Neuronal stem cell (in vitro differentiated cells): Measurements from ENCODE around the gene GCDH.

Experiments used
- DNase-seq: peaks from one replicate; pipeline ENCODE4 v3.0.0-alpha.2; 2013; ENCODE audit warnings: low spot score
- H2AFZ ChIP-seq: one replicate; pipeline ENCODE4 v1.6.1; 2013; ENCODE audit warnings: mild to moderate bottlenecking, low read length, inconsistent platforms
- H2AK5ac ChIP-seq: 2 replicates; pipeline ENCODE4 v1.6.1; 2013; ENCODE audit warnings: low read depth, mild to moderate bottlenecking, inconsistent platforms, low read length, moderate library complexity, mixed read lengths
- H2BK120ac ChIP-seq: 2 replicates; pipeline ENCODE4 v1.6.1; 2013; ENCODE audit warnings: low read depth, mild to moderate bottlenecking, inconsistent platforms, low read length, moderate library complexity, mixed read lengths
- H2BK12ac ChIP-seq: one replicate; pipeline ENCODE4 v1.6.1; 2013; ENCODE audit warnings: low read length, inconsistent platforms
- H2BK15ac ChIP-seq: 2 replicates; pipeline ENCODE4 v1.6.1; 2013; ENCODE audit warnings: mild to moderate bottlenecking, low read length, inconsistent platforms, mixed read lengths
- H2BK5ac ChIP-seq: one replicate; pipeline ENCODE4 v1.6.1; 2013; ENCODE audit warnings: inconsistent platforms, mild to moderate bottlenecking, low read length, moderate library complexity
- H3K14ac ChIP-seq: one replicate; pipeline ENCODE4 v1.6.1; 2013; ENCODE audit warnings: low read length, inconsistent platforms
- H3K18ac ChIP-seq: 2 replicates; pipeline ENCODE4 v1.6.1; 2013; ENCODE audit warnings: low read length, inconsistent platforms
- H3K23ac ChIP-seq: 2 replicates; pipeline ENCODE4 v1.6.1; 2013; ENCODE audit warnings: low read depth, mild to moderate bottlenecking, mixed read lengths, low read length, inconsistent platforms; ENCODE audit not compliant: poor library complexity
- H3K27ac ChIP-seq: replicated peaks from 3 replicates; pipeline ENCODE4 v1.5.1; 2013; ENCODE audit warnings: low read length, inconsistent platforms
- H3K27me3 ChIP-seq, 3 experiments: 2 replicates each; pipeline ENCODE4 v1.6.1; 2013; ENCODE audit warnings: low read length in 3 of 3, mild to moderate bottlenecking in 2 of 3, inconsistent platforms in 1 of 3, low read depth in 1 of 3, mixed read lengths in 1 of 3, moderate library complexity in 1 of 3; ENCODE audit not compliant: control insufficient read depth in 3 of 3, insufficient read depth in 3 of 3
- H3K36me3 ChIP-seq, 2 donors: replicated peaks in 1 of 2; 2 replicates each; pipeline ENCODE4 v1.6.1; 2013; ENCODE audit warnings: low read length in 2 of 2; ENCODE audit not compliant: control insufficient read depth in 2 of 2, insufficient read depth in 2 of 2
- H3K4ac ChIP-seq: 2 replicates; pipeline ENCODE4 v1.6.1; 2013; ENCODE audit warnings: inconsistent platforms, mild to moderate bottlenecking, low read length, moderate library complexity
- H3K4me1 ChIP-seq, 2 donors: 1 replicate in 1 of 2; 2 replicates in 1 of 2; pipeline ENCODE4 v1.6.1; 2013; ENCODE audit warnings: low read length in 2 of 2, low read depth in 1 of 2; ENCODE audit not compliant: control insufficient read depth in 2 of 2, insufficient read depth in 1 of 2
- H3K4me2 ChIP-seq: one replicate; pipeline ENCODE4 v1.6.1; 2013; ENCODE audit warnings: mild to moderate bottlenecking, low read length, inconsistent platforms; ENCODE audit not compliant: insufficient read depth, poor library complexity, severe bottlenecking
- H3K4me3 ChIP-seq, 2 donors: 2 replicates each; pipeline ENCODE4 v1.5.1; 2013; ENCODE audit warnings: low read length in 2 of 2, mild to moderate bottlenecking in 2 of 2, inconsistent platforms in 1 of 2, moderate library complexity in 1 of 2
- H3K79me1 ChIP-seq: one replicate; pipeline ENCODE4 v1.6.1; 2013; ENCODE audit warnings: low read depth, mild to moderate bottlenecking, inconsistent platforms, low read length, moderate library complexity
- H3K9ac ChIP-seq: one replicate; pipeline ENCODE4 v1.6.1; 2013; ENCODE audit warnings: mild to moderate bottlenecking, low read depth, low read length, inconsistent platforms; ENCODE audit not compliant: poor library complexity
- H3K9me3 ChIP-seq, 2 donors: replicated peaks in 1 of 2; 2 replicates each; pipeline versions ENCODE3 to v1.6.1; 2013; ENCODE audit warnings: low read length in 2 of 2, mild to moderate bottlenecking in 2 of 2, inconsistent platforms in 1 of 2, low read depth in 1 of 2, mixed read lengths in 1 of 2, moderate library complexity in 1 of 2; ENCODE audit not compliant: control insufficient read depth in 2 of 2, insufficient read depth in 1 of 2
- H4K8ac ChIP-seq: one replicate; pipeline ENCODE4 v1.6.1; 2013; ENCODE audit warnings: low read depth, mild to moderate bottlenecking, inconsistent platforms, low read length, moderate library complexity
- H4K91ac ChIP-seq: one replicate; pipeline ENCODE4 v1.6.1; 2013; ENCODE audit warnings: low read length, low read depth, mild to moderate bottlenecking, inconsistent platforms; ENCODE audit not compliant: poor library complexity
- WGBS, 2 donors: extraction: QIAGEN DNeasy Blood & Tissue Kit; methylation state at CpG; one replicate each; pipeline ENCODE4 v1.1.7; 2013; ENCODE audit warnings: missing lambda C conversion rate in 2 of 2, mixed read lengths in 1 of 2; ENCODE audit not compliant: insufficient read length in 2 of 2, insufficient replicate concordance in 1 of 2; ENCODE audit errors: extremely low coverage in 2 of 2; 5-methylcytosine and 5-hydroxymethylcytosine counted together

The GCDH gene

DNA sequence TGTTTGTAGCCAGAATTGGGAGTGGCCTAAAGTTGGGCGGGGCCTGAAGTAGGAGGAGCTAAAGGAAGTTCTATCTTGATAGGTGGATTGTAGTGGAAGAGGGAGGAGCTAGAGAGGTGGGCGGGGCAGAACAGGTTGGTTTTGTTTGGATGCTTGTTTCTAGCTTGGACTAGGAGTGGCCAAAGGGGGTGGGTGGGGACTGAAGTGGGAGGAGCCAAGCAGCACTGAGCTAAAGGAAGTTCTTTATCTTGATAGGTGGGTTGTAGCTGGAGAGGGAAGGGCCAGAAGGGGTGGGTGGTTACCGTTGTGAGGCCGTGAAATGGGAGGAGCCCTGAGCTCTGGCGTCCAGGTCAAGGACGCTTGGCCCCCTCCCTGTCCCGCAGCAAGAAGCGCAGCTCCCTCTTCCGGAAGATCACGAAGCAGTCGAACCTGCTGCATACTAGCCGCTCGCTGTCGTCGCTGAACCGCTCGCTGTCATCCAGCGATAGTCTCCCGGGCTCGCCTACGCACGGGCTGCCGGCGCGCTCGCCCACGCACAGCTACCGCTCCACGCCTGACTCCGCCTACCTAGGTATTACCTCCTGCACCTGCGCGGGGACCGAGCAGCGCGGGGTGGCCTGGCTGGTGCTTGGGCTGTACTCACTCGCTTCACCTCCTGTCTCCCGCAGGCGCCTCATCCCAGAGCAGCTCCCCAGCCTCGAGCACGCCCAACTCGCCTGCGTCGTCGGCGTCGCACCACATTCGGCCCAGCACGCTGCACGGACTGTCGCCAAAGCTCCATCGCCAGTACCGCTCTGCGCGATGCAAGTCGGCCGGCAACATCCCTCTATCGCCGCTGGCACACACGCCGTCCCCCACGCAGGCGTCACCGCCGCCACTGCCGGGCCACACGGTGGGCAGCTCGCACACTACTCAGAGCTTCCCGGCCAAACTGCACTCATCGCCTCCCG, 17.7 kb upstream of the GCDH start:
- Histone ChIP-seq H4K8ac (peak overlapping the region; percentile 65), H4K91ac (no peak overlapping the region), H3K4me2 (no peak overlapping the region), H3K36me3 (peaks cover 24 to 33% of the 10 kb centered on the region in 2 donors), H3K18ac (no peak overlapping the region), H3K27ac (no peak overlapping the region), H3K9ac (no peak overlapping the region), H2BK5ac (peak overlapping the region; percentile 13), H2BK15ac (no peak overlapping the region), H3K23ac (peak overlapping the region; percentile 73), H3K4me3 (peak overlapping the region in 1 of 2 donors; percentile 34), H3K9me3 (peaks cover 5 to 9% of the 10 kb centered on the region in 2 donors), H2AFZ (no peak overlapping the region), H3K4ac (no peak overlapping the region), H3K27me3 (no peaks in the 10 kb centered on the region), H3K79me1 (peaks cover 2% of the 10 kb centered on the region), H2BK120ac (no peak overlapping the region), H2BK12ac (no peak overlapping the region), H2AK5ac (peak overlapping the region; percentile 46), H3K14ac (peak overlapping the region; percentile 38), H3K4me1 (no peaks in the 10 kb centered on the region)
- no peak for DNase-seq
- no CpG with 5 or more reads among the region's 70 CpGs for WGBS, 2 donors

DNA sequence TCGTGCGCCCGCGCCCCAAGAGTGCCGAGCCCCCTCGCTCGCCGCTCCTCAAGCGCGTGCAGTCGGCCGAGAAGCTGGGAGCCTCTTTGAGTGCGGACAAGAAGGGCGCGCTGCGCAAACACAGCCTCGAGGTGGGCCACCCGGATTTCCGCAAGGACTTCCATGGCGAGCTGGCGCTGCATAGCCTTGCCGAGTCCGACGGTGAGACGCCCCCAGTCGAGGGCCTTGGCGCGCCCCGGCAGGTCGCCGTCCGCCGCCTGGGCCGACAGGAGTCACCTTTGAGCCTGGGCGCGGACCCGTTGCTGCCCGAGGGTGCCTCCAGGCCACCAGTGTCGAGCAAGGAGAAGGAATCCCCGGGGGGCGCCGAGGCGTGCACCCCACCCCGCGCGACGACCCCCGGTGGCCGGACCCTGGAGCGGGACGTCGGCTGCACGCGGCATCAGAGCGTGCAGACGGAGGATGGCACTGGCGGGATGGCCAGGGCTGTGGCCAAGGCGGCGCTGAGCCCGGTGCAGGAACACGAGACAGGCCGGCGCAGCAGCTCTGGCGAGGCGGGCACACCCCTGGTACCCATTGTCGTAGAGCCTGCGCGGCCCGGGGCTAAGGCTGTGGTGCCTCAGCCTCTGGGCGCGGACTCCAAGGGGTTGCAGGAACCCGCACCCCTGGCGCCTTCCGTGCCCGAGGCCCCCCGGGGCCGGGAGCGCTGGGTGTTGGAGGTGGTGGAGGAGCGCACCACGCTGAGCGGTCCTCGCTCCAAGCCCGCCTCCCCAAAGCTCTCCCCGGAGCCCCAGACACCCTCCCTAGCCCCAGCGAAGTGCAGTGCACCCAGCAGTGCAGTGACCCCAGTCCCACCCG, 16.8 kb upstream of the GCDH start:
- Histone ChIP-seq H2BK15ac (no peak overlapping the region), H3K23ac (peak overlapping the region; percentile 73), H3K27me3 (no peaks in the 10 kb centered on the region), H2BK5ac (peak overlapping the region; percentile 13), H3K27ac (no peak overlapping the region), H3K4me2 (no peak overlapping the region), H3K36me3 (peaks cover 16 to 24% of the 10 kb centered on the region in 2 donors), H2BK12ac (no peak overlapping the region), H3K9ac (no peak overlapping the region), H3K14ac (no peak overlapping the region), H3K9me3 (peaks cover 5 to 7% of the 10 kb centered on the region in 2 donors), H3K18ac (no peak overlapping the region), H4K8ac (no peak overlapping the region), H3K4ac (no peak overlapping the region), H2BK120ac (no peak overlapping the region), H3K4me3 (peak overlapping the region in 1 of 2 donors; percentile 34), H2AFZ (no peak overlapping the region), H3K4me1 (no peaks in the 10 kb centered on the region), H4K91ac (no peak overlapping the region), H2AK5ac (no peak overlapping the region), H3K79me1 (peaks cover 2% of the 10 kb centered on the region)
- WGBS, 2 donors: no CpG with 5 or more reads among the region's 86 CpGs
- no peak for DNase-seq

DNA sequence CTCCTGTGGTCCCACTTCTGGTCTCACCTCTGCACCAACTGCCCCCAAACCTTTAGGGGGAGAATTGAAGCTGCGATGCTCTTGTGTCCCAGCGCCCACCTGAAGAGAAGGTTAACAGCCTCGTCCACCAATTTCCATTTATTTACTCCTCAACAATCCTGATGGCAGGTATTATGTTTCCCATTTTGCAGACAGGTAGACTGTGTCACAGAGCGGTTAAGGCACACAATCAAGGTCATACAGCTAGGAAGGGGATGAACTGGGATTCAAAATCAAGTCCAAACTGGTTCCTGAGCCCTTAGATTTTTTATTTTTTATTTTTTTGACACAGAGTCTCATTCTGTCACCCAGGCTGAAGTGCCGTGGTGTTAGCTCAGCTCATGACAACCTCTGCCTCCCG, 15.9 kb upstream of the GCDH start:
- Histone ChIP-seq H3K27me3 (peaks cover 0 to under 1% (median 0%) of the 10 kb centered on the region in 3 experiments), H3K4me2 (no peak overlapping the region), H3K79me1 (peaks cover 2% of the 10 kb centered on the region), H3K23ac (no peak overlapping the region), H2BK12ac (no peak overlapping the region), H3K9me3 (peaks cover 5 to 7% of the 10 kb centered on the region in 2 donors), H3K36me3 (peaks cover 16 to 22% of the 10 kb centered on the region in 2 donors), H3K18ac (no peak overlapping the region), H2AK5ac (no peak overlapping the region), H2BK15ac (no peak overlapping the region), H4K8ac (no peak overlapping the region), H3K4ac (no peak overlapping the region), H2BK120ac (no peak overlapping the region), H3K9ac (no peak overlapping the region), H3K27ac (no peak overlapping the region), H3K4me3 (no peak overlapping the region), H3K4me1 (no peaks in the 10 kb centered on the region), H3K14ac (no peak overlapping the region), H2BK5ac (no peak overlapping the region), H2AFZ (no peak overlapping the region), H4K91ac (no peak overlapping the region)
- no CpG with 5 or more reads among the region's 6 CpGs for WGBS, 2 donors
- no peak for DNase-seq
